ENCODE data around the gene RAB1A.

RAB1A gene

DNA sequence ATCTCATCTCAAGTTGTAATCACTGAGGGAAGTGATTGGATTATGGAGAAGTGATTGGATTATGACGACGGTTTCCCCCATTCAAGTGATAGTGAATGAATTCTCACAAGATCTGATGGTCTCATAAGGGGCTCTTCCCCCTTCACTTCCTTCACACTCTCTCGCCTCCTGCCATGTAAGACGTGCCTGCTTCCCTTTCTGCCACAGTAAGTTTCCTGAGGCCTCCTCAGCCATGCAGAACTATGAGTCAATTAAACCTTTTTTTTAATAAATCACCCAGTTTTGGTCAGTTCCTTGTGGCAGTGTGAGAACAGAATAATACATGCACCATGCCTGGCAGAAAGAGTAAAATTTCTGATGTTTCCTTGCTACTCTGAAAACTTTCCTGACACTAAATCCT is 37.1 kb downstream of the RAB1A start:
- no peak for DNase-seq (ENCODE audit: low read depth)

DNA sequence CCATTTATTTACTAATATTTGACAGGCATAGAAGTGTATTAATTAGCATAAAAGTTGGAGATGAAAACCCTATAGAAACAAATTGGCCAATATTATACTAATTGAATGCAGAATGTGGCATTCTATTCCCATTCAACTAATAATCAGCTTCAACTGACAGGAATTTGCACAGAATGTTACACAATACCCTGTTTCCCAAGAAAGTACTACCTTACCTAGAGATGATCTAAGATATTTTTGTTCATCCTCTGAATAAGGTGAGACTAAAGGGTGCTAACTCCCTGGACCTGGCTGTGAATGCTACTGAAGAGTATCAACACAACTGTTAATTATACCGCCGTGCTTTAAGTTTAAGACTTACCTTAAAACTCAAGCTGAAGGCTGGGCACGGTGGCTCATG is 44.8 kb downstream of the RAB1A start:
- no peak for DNase-seq (ENCODE audit: low read depth)

DNA sequence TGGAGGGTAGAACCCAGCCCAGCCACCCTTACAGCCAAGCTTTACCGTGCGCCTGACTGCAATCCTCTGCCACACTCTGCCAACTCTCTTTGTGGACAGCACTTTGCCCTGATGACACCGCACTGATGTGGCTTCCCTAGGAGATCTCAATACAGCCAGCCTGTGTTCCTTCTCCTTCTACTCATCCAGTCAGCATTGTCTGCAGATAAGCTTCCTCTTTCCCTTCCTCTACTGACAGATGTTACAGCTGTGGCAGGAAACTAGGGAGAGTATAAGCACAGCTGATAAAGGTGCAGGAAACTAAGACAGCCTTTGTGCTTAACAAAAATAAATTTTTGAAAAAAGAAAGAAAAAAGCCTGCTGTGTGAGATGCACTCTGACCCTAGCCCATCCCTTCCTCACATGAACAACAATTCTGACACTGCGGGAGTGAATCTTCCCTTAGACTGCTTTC is 48.6 kb downstream of the RAB1A start:
- DNase-seq (ENCODE audit: low read depth) = no peak

- DNase-seq (ENCODE audit: low read depth) = no peak
Observed at GRCh38 chr2:65079017-65079416, 50.9 kb downstream of the RAB1A start.

GRCh38 chr2:65077898-65078297 is 52.0 kb downstream of the RAB1A start:
- no peak for DNase-seq (ENCODE audit: low read depth)

- no peak for DNase-seq (ENCODE audit: low read depth)
Observed at GRCh38 chr2:65076345-65076710, 53.6 kb downstream of the RAB1A start.

DNA sequence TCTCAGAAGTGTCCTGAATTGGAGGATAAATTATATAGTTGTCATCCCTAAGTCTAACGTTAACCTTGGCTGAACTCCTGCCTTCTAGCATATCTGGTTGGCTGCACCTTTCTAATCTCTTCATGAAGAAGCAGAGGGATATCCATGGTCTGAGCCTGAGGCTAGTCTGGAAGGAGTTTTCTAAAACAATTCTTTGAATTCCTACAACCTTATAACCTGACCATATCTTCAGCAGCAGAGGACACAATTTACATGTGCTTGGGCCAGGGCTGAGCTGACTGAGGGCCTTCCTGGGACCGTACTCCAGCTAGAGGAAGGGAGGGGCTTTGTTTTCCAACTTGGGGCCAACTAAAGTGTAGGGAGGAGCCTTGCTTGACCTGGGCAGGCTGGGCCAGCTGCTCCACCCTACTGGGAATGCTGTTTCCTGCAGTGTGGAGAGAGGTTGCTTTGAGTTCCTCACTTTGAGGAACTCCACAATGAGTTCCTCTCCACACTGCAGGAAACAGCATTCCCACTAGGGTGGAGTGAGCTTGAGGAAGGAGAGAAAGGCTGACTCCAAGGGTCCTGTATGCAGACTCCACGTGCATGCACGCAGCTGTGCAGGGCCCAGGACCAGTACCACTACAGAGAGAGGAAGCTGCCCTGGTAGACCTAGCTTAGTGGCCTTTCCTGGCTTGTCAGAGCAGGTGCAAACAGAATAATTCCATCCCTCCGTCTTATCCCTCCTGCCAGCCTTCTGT is 54.1 kb downstream of the RAB1A start:
- no peak for DNase-seq (ENCODE audit: low read depth)

GRCh38 chr2:65075176-65075575 is 54.7 kb downstream of the RAB1A start:
- no peak for DNase-seq (ENCODE audit: low read depth)

GRCh38 chr2:65073879-65074565 is 55.9 kb downstream of the RAB1A start:
- no peak for DNase-seq (ENCODE audit: low read depth)

DNA sequence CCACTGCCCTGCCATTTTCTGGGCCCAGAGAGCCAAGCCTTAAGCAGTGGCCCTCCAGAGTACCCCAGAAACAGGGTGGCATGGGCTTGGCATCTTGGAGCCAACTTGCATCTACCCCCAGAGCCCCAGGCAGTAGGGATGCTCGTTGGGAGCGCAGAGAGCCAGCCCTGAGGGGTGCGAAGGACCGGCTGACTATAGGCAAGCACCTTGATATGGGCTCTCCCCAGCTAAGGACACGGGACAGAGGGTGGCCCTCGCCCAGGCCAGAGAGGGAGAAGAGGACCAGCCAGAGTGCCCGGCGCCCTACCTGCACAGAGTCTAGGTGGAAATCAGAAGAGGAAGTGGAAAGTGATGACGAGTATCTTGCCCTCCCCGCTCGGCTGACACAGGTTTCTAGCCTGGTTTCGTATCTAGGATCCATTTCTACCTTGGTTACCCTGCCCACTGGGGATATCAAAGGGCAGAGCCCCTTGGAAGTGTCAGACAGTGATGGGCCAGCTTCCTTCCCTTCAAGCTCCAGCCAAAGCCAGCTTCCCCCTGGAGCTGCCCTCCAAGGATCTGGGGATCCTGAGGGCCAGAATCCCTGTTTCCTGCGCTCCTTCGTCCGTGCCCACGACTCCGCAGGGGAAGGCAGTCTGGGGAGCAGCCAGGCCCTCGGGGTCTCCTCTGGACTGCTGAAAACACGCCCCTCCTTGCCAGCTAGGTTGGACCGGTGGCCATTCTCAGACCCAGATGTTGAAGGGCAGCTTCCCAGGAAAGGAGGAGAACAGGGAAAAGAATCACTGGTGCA is 57.5 kb downstream of the RAB1A start:
- DNase-seq (ENCODE audit: low read depth) = no peak

DNA sequence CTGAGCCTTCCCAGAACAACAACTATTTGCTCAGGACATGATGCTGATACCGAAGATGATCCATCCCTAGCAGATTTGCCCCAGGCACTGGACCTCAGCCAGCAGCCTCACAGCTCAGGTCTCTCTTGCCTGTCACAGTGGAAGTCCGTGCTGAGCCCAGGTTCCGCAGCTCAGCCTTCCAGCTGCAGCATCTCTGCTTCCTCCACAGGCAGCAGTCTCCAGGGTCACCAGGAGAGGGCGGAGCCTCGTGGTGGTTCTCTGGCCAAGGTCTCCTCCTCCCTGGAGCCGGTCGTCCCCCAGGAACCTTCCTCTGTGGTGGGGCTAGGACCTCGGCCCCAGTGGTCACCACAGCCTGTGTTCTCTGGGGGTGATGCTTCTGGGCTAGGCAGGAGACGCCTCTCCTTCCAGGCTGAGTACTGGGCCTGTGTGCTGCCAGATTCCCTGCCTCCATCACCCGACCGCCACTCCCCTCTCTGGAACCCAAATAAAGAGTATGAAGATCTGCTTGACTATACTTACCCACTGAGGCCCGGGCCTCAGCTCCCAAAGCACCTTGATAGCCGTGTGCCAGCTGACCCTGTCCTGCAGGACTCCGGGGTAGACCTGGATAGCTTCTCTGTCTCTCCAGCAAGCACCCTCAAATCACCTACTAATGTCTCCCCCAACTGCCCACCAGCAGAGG is 58.3 kb downstream of the RAB1A start:
- DNase-seq (ENCODE audit: low read depth) = no peak

- no peak for DNase-seq (ENCODE audit: low read depth)
Observed at GRCh38 chr2:65070856-65071255, 59.0 kb downstream of the RAB1A start.

DNA sequence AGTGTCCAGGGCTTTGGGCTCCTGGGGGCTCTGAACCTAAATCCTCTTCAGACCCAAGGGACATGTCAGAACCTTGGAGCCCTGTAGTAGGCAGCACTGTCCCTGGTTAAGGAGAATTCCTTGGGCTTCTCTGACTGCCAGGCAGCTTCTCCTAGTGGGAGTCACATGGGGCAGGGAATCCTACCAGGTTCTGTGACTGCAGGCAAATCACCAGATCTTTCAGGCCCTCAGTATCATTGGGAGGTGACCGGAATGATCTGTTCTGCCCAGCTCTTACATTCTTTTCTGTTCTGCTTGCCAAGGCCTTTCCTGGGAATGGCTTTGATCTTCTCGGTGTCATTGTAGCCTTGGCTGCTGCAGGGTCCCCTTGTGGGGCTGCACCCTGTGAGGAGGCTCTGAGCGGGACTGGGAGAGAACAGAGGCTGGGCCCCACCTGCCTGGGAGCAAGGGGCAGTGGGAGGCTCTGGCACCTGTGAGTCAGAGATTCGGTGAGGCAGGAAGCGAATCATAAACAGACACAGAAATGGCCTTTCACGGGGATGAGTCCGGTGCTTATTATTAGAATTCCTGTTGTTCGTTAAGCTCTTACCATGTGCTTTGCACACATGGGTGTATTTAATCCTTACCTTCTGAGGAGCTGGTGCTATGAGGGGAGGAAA is 59.6 kb downstream of the RAB1A start:
- DNase-seq (ENCODE audit: low read depth) = no peak

DNA sequence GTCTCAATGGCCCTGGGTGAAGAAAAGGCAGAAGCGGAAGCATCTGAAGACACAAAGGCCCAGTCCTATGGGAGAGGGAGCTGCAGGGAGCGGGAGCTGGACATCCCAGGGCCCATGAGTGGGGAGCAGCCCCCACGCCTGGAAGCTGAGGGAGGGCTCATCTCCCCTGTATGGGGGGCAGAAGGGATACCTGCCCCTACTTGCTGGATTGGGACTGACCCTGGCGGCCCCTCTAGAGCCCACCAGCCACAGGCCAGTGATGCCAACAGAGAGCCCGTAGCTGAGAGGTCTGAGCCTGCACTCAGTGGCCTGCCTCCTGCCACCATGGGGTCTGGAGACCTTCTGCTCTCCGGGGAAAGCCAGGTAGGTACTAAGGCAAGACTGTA is 60.5 kb downstream of the RAB1A start:
- no peak for DNase-seq (ENCODE audit: low read depth)

DNA sequence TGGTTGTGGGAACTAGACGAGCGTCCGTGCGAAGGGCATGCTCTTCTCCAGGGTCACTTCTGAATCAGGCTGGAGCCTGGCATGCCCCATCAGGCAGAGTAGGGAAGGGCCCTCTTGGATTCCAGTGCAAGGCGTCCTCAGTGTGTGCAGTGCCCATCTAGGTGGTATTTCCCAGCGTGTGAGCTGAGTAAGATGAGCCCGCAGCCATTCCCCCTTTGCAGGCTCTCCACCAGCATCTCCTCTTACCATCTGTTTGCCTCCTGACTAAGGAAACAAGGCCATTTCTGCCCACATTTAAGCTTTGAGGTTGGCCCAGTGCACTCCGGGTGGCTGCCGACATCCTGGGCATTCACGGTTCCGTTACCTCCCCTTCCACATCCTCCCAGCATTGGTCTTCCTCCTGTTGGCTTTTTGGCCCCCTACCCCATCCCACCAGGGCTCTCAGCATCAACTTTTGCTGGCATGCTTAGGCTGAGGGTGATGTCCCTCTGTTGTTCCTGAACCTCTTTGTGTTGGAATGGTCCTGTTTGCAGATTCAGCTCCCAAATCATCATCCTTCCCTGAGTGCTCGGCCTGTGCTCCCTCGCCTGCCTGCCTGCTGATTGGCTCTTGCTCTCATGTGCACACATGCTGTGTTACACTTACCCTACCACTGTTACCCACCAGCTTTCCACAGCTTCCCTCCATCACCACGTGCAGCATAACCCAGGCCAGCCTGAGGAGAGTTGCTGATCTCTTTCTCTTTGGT is 61.9 kb downstream of the RAB1A start:
- no peak for DNase-seq (ENCODE audit: low read depth)

- peak; percentile 14 for DNase-seq (ENCODE audit: low read depth)
Observed at GRCh38 chr2:65064728-65065552, 65.0 kb downstream of the RAB1A start.

- DNase-seq (ENCODE audit: low read depth) = no peak
Observed at GRCh38 chr2:65062843-65063825, 66.8 kb downstream of the RAB1A start.

DNA sequence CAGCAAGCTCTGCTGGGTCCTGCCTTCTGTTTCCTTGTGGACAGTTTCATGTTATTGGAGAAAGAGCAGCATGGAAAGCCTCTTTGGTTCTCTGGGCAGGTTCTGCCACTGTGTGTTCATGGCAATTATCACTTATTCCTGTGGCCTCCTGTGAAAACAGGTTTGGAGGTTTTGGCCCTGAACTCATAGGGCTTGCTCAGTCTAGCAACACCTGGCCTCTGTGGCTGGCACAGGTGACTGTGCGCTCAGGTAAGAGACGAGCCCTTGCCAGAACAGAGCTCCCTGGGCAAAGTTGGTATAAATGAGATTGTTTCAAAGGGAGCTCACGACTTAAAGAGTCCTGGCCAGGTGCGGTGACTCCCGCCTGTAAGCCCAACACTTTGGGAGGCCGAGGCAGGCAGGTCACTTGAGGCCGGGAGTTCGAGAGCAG is 68.0 kb downstream of the RAB1A start:
- no peak for DNase-seq (ENCODE audit: low read depth)
